Thyroid gland (tissue), 4 donors: ENCODE data around the gene CNOT2. TPM values are rescaled to one million over a fixed set of nuclear protein-coding genes. Genes with fewer than 3 reads are reported as not detected.

Source experiments
- DNase-seq, 2 donors: peaks; one replicate each; pipeline ENCODE4 v3.0.0-alpha.2; 2019
- H3K27ac ChIP-seq, 3 donors: fragments of 200-600 bp; sonication (generic); 1 replicate in 2 of 3; 2 replicates in 1 of 3; pipeline ENCODE4 v1.5.1; 2016 to 2019; ENCODE audit warnings: mild to moderate bottlenecking in 1 of 3, moderate library complexity in 1 of 3
- H3K27me3 ChIP-seq: fragments of 200-600 bp; sonication (generic); one replicate; pipeline ENCODE4 v1.5.1; 2019
- H3K36me3 ChIP-seq, 2 donors: fragments of 200-600 bp; sonication (generic); one replicate each; pipeline ENCODE4 v1.5.1; 2016 to 2019
- H3K4me1 ChIP-seq, 2 donors: fragments of 200-600 bp; sonication (generic); one replicate each; pipeline ENCODE4 v1.5.1; 2017 to 2019
- H3K4me3 ChIP-seq, 3 donors: fragments of 200-600 bp; sonication (generic); replicated peaks in 1 of 3; 1 replicate in 2 of 3; 2 replicates in 1 of 3; pipeline ENCODE4 v1.5.1; 2016; ENCODE audit warnings: mild to moderate bottlenecking in 1 of 3
- H3K9me3 ChIP-seq: fragments of 200-600 bp; sonication (generic); one replicate; pipeline ENCODE4 v1.5.1; 2017
- POLR2A ChIP-seq, 2 donors: fragments of 450-650 bp; IDR thresholded peaks; one replicate each; pipeline ENCODE4 v1.6.1; 2017; ENCODE audit warnings: antibody characterized with exemption in 2 of 2, mild to moderate bottlenecking in 2 of 2, moderate library complexity in 1 of 2
- WGBS, 2 donors: methylation state at CpG; one replicate each; pipeline ENCODE4 v1.1.5; 2017; 5-methylcytosine and 5-hydroxymethylcytosine counted together
- intact Hi-C: fragments of 100-400 bp; cut with DNase I; formaldehyde crosslinking; loops from one replicate; pipeline ENCODE4 v1.15.1; 2023
- total RNA-seq, 4 donors: library from RNA; depleted of rRNA; stranded (reverse); fragments of >200 nt; gene quantifications; one replicate each; pipeline ENCODE4 v1.2.3, GENCODE V29; 2016
- TF ChIP-seq, protein P1 (sequence below), 6 experiments: fragments of 200-600 bp in 3 of 6; fragments of 450-650 bp in 3 of 6; sonication (generic) in 3 of 6; IDR thresholded peaks; one replicate each; pipeline ENCODE4 v1.5.1; 2016 to 2019; ENCODE audit warnings: antibody characterized with exemption in 6 of 6, mild to moderate bottlenecking in 2 of 6, inconsistent platforms in 1 of 6, moderate library complexity in 1 of 6

CNOT2 gene
- total RNA-seq, 4 donors from 2014 or later, result 162 to 245 (median 173) TPM

DNA sequence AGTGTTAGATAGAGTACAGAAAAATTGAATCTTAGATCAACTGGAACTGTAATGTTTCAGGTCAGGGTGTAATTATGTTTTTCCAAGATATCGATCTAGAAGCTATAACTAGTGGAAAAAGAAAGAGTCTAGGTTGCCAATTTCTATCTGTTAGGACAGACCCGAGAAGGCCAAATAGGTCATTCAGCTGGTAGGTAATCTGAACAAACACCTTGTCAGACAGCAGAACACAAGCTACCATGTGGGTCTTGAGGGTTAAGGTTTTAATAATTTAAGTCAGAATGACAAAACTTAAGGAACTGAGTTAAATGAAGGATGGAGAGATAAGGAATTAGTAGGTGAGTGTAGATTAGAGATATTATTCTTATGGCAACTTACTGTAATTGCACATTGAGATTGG, 78.0 kb downstream of the CNOT2 start:
- H3K27me3 ChIP-seq, result no peaks in the 10 kb centered on the region
- no peak for DNase-seq
- H3K36me3 ChIP-seq, result no peaks in the 10 kb centered on the region
- TF ChIP-seq POLR2A (IDR thresholded peaks at IDR 0.05), result no peak
- no peaks in the 10 kb centered on the region for H3K4me1 ChIP-seq
- no peak overlapping the region for H3K27ac ChIP-seq
- intact Hi-C loops, result no loop called here
- H3K9me3 ChIP-seq, result no peaks in the 10 kb centered on the region
- 92 to 93% methylated on average over 2 of the region's 2 CpGs for WGBS, 2 donors
- no peak overlapping the region for H3K4me3 ChIP-seq

DNA sequence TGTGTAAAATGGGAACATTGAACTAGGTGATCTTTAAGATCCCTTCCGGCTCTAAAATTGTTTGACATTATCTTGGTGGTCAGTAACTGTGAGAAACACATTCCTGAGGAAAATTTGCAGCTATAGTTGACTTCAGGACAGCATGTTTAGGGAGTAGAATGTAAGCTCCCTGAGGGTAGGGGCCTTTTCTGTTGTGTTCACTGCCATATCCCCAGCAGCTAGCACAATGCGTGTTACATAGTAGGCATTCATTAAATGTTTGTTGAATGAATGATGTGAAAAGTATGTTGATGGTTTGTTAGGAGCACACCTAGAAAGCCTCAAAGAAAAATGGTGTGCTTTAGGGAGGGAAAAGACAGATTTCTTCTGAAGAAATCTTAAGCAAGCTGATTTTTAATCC, 84.3 kb downstream of the CNOT2 start:
- no peak for DNase-seq
- Histone ChIP-seq H3K27me3 (no peaks in the 10 kb centered on the region), H3K9me3 (no peaks in the 10 kb centered on the region), H3K4me3 (no peak overlapping the region), H3K36me3 (no peaks in the 10 kb centered on the region), H3K27ac (no peak overlapping the region), H3K4me1 (no peaks in the 10 kb centered on the region)
- 96 to 97% methylated on average over 2 of the region's 2 CpGs for WGBS, 2 donors
- TF ChIP-seq, protein P1, sequence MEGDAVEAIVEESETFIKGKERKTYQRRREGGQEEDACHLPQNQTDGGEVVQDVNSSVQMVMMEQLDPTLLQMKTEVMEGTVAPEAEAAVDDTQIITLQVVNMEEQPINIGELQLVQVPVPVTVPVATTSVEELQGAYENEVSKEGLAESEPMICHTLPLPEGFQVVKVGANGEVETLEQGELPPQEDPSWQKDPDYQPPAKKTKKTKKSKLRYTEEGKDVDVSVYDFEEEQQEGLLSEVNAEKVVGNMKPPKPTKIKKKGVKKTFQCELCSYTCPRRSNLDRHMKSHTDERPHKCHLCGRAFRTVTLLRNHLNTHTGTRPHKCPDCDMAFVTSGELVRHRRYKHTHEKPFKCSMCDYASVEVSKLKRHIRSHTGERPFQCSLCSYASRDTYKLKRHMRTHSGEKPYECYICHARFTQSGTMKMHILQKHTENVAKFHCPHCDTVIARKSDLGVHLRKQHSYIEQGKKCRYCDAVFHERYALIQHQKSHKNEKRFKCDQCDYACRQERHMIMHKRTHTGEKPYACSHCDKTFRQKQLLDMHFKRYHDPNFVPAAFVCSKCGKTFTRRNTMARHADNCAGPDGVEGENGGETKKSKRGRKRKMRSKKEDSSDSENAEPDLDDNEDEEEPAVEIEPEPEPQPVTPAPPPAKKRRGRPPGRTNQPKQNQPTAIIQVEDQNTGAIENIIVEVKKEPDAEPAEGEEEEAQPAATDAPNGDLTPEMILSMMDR (IDR thresholded peaks at IDR 0.05), result no peak
- TF ChIP-seq POLR2A (IDR thresholded peaks at IDR 0.05), result no peak
- intact Hi-C loops, result no loop called here

DNA sequence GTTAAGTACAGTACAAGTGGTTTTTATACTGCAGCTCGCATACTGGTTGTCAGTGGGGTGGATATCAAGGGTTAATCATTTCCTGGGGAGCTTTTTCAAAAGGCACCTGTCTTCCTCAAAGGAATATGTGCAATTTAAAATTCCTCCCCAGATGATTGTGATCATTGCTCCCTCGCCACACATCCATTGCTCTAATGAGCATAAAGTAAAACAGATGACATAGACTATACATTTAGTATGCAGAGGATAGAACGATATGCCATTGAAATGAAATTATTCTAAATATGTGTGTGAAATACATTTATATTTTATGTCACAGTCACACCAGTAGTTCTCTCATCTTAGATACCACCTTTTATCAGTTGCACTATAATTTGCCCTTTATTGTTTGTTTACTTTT, 86.5 kb downstream of the CNOT2 start:
- no peak overlapping the region for H3K27ac ChIP-seq
- H3K27me3 ChIP-seq, result no peaks in the 10 kb centered on the region
- intact Hi-C loops, result no loop called here
- WGBS, 2 donors, result 95 to 98% methylated on average over 3 of the region's 3 CpGs
- H3K4me3 ChIP-seq, result no peak overlapping the region
- no peaks in the 10 kb centered on the region for H3K9me3 ChIP-seq
- no peaks in the 10 kb centered on the region for H3K4me1 ChIP-seq
- TF ChIP-seq, protein P1 (IDR thresholded peaks at IDR 0.05), result no peak
- no peak for TF ChIP-seq POLR2A (IDR thresholded peaks at IDR 0.05)
- DNase-seq, result no peak
- no peaks in the 10 kb centered on the region for H3K36me3 ChIP-seq

DNA sequence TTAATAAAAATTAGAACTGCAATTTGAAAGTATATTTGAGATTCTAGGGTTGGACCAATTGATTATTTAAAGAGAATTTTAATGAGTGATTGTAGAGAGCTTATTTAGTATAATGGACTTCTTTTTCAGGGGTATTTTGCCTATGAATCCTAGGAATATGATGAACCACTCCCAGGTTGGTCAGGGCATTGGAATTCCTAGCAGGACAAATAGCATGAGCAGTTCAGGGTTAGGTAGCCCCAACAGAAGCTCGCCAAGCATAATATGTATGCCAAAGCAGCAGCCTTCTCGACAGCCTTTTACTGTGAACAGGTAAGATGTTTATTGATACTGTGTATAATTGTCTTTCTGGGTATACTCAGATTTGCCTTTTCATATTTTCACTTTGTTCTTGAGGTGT, 86.9 kb downstream of the CNOT2 start:
- no peaks in the 10 kb centered on the region for H3K36me3 ChIP-seq
- intact Hi-C loops, result no loop called here
- H3K4me3 ChIP-seq, result no peak overlapping the region
- WGBS, 2 donors, result 95 to 99% methylated on average over 2 of the region's 2 CpGs
- DNase-seq, result no peak
- H3K4me1 ChIP-seq, result no peaks in the 10 kb centered on the region
- TF ChIP-seq, protein P1 (IDR thresholded peaks at IDR 0.05), result no peak
- TF ChIP-seq POLR2A (IDR thresholded peaks at IDR 0.05), result no peak
- no peaks in the 10 kb centered on the region for H3K27me3 ChIP-seq
- H3K27ac ChIP-seq, result no peak overlapping the region
- no peaks in the 10 kb centered on the region for H3K9me3 ChIP-seq

DNA sequence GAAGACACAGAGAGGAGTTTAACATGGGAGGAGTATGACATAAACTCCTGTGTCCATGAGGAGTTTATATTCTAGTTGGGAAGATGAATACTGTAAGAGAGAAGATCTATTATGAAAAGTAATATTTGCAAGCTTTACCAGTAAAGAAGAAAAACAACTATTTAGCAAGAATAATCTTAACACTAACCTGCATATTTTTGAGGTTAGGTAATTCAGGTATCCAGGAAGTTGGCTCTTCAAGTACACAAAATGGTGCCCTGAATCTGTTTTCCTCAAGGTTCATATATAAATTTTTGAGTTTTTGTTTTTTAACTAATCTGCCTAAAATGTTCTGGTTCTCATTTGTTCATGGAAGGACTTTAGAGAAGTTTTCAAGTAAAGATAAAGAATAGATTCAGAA, 89.0 kb downstream of the CNOT2 start:
- Histone ChIP-seq H3K4me3 (no peak overlapping the region), H3K36me3 (no peaks in the 10 kb centered on the region), H3K27me3 (no peaks in the 10 kb centered on the region), H3K27ac (no peak overlapping the region), H3K4me1 (no peaks in the 10 kb centered on the region), H3K9me3 (no peaks in the 10 kb centered on the region)
- intact Hi-C loops, result no loop called here
- no peak for DNase-seq
- TF ChIP-seq POLR2A (IDR thresholded peaks at IDR 0.05), result no peak
- TF ChIP-seq, protein P1 (IDR thresholded peaks at IDR 0.05), result no peak

DNA sequence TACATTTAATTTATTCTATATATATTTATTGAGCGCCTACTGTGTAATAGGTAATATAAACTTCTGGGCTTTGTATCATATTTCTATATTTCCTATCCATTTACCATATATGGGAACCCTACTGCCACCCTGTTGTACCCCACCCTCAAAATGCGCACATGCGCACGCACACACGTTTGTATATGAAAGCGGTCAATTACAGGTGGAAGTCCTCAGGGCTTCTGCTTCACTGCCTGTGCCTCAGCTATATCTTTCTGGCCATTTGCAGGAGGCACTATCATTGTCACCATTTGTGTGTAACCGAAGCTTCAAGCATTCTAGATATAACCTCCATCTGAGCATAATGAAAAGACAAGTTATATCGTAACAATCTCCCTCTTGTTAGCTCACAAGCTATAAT, 91.5 kb downstream of the CNOT2 start:
- Histone ChIP-seq H3K27ac (no peak overlapping the region), H3K36me3 (peaks cover 6 to 12% of the 10 kb centered on the region in 2 donors), H3K9me3 (no peaks in the 10 kb centered on the region), H3K4me3 (no peak overlapping the region), H3K4me1 (no peaks in the 10 kb centered on the region), H3K27me3 (no peaks in the 10 kb centered on the region)
- WGBS, 2 donors, result 96 to 97% methylated on average over 8 of the region's 8 CpGs
- TF ChIP-seq, protein P1 (IDR thresholded peaks at IDR 0.05), result no peak
- TF ChIP-seq POLR2A (IDR thresholded peaks at IDR 0.05), result no peak
- no peak for DNase-seq
- intact Hi-C loops, result no loop called here
